Measurements from ENCODE around the gene ADGRL3. TPM values are rescaled to one million over a fixed set of nuclear protein-coding genes. Genes with fewer than 3 reads are reported as not detected.

The ADGRL3 gene
- total RNA-seq, 3 donors from 2014 or later (not counting 1 experiment from before 2014, with no cell fraction given), result not detected

DNA sequence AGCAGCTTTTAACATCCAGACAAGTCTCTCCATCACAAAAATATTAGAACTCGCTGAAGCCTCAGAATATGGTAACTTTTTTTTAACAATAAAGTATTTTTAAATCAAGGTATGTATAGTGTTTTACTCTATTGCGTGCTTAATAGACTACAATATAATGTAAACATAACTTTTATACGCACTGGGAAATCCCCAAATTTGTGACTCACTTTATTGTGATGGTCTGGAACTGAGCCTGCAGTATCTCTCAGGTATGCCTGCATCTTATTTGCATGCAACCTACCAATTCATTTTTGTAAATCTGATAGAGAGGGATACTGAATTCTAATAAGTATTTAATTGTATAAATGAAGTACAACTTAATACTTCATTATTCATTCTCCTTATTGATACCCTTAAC, 823.5 kb downstream of the ADGRL3 start:
- no peak overlapping the region for H3K27ac Mint-ChIP-seq
- H3K4me1 Mint-ChIP-seq, result no peaks in the 10 kb centered on the region
- no peaks in the 10 kb centered on the region for H3K27me3 Mint-ChIP-seq (ENCODE audit: low read depth in 2 of 2)
- Histone ChIP-seq H3K4me3 (ENCODE audit: low read length) (no peak overlapping the region), H3K9me3 (ENCODE audit: control insufficient read depth, insufficient read depth, low read length) (no peaks in the 10 kb centered on the region), H3K4me1 (ENCODE audit: control insufficient read depth, insufficient read depth, low read length) (no peaks in the 10 kb centered on the region), H3K36me3 (ENCODE audit: control insufficient read depth, insufficient read depth, low read length) (no peaks in the 10 kb centered on the region), H3K27ac (ENCODE audit: low read length) (no peak overlapping the region), H3K27me3 (ENCODE audit: control insufficient read depth, insufficient read depth, low read length) (no peaks in the 10 kb centered on the region)
- H3K36me3 Mint-ChIP-seq, result no peaks in the 10 kb centered on the region
- ATAC-seq (no peak), DNase-seq (no peak)
- H3K9me3 Mint-ChIP-seq, result peaks cover 11 to 12% of the 10 kb centered on the region in 2 donors
- TF ChIP-seq, protein P1, sequence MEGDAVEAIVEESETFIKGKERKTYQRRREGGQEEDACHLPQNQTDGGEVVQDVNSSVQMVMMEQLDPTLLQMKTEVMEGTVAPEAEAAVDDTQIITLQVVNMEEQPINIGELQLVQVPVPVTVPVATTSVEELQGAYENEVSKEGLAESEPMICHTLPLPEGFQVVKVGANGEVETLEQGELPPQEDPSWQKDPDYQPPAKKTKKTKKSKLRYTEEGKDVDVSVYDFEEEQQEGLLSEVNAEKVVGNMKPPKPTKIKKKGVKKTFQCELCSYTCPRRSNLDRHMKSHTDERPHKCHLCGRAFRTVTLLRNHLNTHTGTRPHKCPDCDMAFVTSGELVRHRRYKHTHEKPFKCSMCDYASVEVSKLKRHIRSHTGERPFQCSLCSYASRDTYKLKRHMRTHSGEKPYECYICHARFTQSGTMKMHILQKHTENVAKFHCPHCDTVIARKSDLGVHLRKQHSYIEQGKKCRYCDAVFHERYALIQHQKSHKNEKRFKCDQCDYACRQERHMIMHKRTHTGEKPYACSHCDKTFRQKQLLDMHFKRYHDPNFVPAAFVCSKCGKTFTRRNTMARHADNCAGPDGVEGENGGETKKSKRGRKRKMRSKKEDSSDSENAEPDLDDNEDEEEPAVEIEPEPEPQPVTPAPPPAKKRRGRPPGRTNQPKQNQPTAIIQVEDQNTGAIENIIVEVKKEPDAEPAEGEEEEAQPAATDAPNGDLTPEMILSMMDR (IDR thresholded peaks at IDR 0.05), result no peak
- H3K4me3 Mint-ChIP-seq, result no peak overlapping the region
- WGBS (ENCODE audit: insufficient coverage), result no CpG with 5 or more reads among the region's 3 CpGs
- intact Hi-C loops (cut with micrococcal nuclease), result no loop called here

DNA sequence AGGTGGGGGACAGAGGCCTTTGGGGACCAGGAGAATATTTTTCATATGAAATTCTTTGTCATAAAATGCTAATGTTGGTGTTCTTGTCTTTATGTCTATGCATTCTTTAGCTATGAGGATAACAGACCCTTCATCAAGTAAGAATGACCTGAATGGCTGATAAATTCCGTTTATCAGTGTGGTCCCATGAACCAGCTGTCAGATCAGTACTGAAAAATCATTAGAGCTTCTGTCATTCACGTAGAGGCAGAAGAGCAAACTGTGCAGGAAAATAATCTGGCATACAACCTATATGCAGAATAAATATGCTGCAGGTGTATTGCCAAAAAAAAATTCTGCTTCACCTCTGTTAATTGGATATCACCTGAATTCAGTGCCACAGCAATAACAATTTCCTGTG, 828.6 kb downstream of the ADGRL3 start:
- no peaks in the 10 kb centered on the region for H3K4me1 Mint-ChIP-seq
- H3K36me3 Mint-ChIP-seq, result no peaks in the 10 kb centered on the region
- DNase-seq (no peak), ATAC-seq (no peak)
- H3K27ac Mint-ChIP-seq, result no peak overlapping the region
- H3K4me3 ChIP-seq (ENCODE audit: low read length), result no peak overlapping the region
- H3K9me3 ChIP-seq (ENCODE audit: control insufficient read depth, insufficient read depth, low read length), result no peaks in the 10 kb centered on the region
- no peaks in the 10 kb centered on the region for H3K4me1 ChIP-seq (ENCODE audit: control insufficient read depth, insufficient read depth, low read length)
- H3K36me3 ChIP-seq (ENCODE audit: control insufficient read depth, insufficient read depth, low read length), result no peaks in the 10 kb centered on the region
- TF ChIP-seq, protein P1 (IDR thresholded peaks at IDR 0.05), result no peak
- no peaks in the 10 kb centered on the region for H3K27me3 Mint-ChIP-seq (ENCODE audit: low read depth in 2 of 2)
- H3K9me3 Mint-ChIP-seq, result peaks cover 11 to 20% of the 10 kb centered on the region in 2 donors
- no peaks in the 10 kb centered on the region for H3K27me3 ChIP-seq (ENCODE audit: control insufficient read depth, insufficient read depth, low read length)
- no peak overlapping the region for H3K4me3 Mint-ChIP-seq
- intact Hi-C loops (cut with micrococcal nuclease), result loop anchor here (1.0 kb wide), 1 partner anchor 27 kb away; no protein-coding TSS in a partner anchor
- no peak overlapping the region for H3K27ac ChIP-seq (ENCODE audit: low read length)
- 66% methylated on average over 2 of the region's 2 CpGs for WGBS (ENCODE audit: insufficient coverage)

DNA sequence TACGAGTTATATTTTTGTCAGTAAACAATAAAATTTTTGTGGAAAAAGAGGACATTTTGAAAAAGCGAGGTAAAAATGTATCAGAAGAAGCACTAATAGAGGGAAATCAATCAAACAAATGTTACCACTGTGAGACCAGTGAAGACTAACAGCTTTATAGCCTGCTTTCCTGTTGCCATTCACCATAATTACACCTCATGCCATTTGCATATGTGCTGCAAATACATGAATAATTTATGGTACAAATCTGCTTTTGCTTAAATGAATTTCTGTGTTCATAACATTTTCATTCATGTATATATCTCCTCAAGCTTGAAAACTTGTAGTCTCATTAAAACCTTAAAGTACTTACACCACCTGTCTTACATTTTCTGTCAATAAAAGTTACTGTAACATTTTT, 830.8 kb downstream of the ADGRL3 start:
- H3K27me3 Mint-ChIP-seq (ENCODE audit: low read depth in 2 of 2), result no peaks in the 10 kb centered on the region
- TF ChIP-seq, protein P1 (IDR thresholded peaks at IDR 0.05), result no peak

DNA sequence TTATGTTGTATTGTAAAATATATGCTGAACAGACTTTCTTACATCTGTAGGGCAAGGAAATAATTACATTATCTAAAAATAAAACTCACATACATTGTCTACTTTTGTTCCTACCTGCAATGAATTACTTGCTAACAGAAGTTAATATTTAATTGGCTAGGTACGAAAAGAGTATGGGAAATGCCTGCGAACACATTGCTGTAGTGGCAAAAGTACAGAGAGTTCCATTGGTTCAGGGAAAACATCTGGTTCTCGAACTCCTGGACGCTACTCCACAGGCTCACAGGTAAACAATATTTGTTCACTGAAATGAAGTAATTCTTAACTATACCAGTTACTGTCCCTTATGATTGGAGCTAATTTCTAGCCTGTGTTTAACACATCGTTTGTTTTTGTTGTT, 837.4 kb downstream of the ADGRL3 start:
- no peaks in the 10 kb centered on the region for H3K27me3 ChIP-seq (ENCODE audit: control insufficient read depth, insufficient read depth, low read length)
- no peaks in the 10 kb centered on the region for H3K36me3 ChIP-seq (ENCODE audit: control insufficient read depth, insufficient read depth, low read length)
- no peaks in the 10 kb centered on the region for H3K9me3 ChIP-seq (ENCODE audit: control insufficient read depth, insufficient read depth, low read length)
- no peak for DNase-seq
- H3K27me3 Mint-ChIP-seq (ENCODE audit: low read depth in 2 of 2), result no peaks in the 10 kb centered on the region
- H3K4me1 ChIP-seq (ENCODE audit: control insufficient read depth, insufficient read depth, low read length), result no peaks in the 10 kb centered on the region
- ATAC-seq, result no peak
- no peaks in the 10 kb centered on the region for H3K4me1 Mint-ChIP-seq
- no peak overlapping the region for H3K27ac ChIP-seq (ENCODE audit: low read length)
- TF ChIP-seq, protein P1 (IDR thresholded peaks at IDR 0.05), result no peak
- H3K4me3 ChIP-seq (ENCODE audit: low read length), result no peak overlapping the region
- no peaks in the 10 kb centered on the region for H3K36me3 Mint-ChIP-seq
- H3K4me3 Mint-ChIP-seq, result no peak overlapping the region
- intact Hi-C loops (cut with micrococcal nuclease), result no loop called here
- H3K9me3 Mint-ChIP-seq, result peaks cover 17 to 20% of the 10 kb centered on the region in 2 donors
- WGBS (ENCODE audit: insufficient coverage), result 95% methylated on average over 5 of the region's 5 CpGs
- H3K27ac Mint-ChIP-seq, result no peak overlapping the region

More for the DNA sequence above, 830.8 kb downstream of the ADGRL3 start:
- peaks cover 9 to 17% of the 10 kb centered on the region in 2 donors for H3K9me3 Mint-ChIP-seq
- H3K27ac Mint-ChIP-seq, result no peak overlapping the region
- Histone ChIP-seq H3K36me3 (ENCODE audit: control insufficient read depth, insufficient read depth, low read length) (no peaks in the 10 kb centered on the region), H3K9me3 (ENCODE audit: control insufficient read depth, insufficient read depth, low read length) (no peaks in the 10 kb centered on the region), H3K27me3 (ENCODE audit: control insufficient read depth, insufficient read depth, low read length) (no peaks in the 10 kb centered on the region), H3K4me1 (ENCODE audit: control insufficient read depth, insufficient read depth, low read length) (no peaks in the 10 kb centered on the region), H3K4me3 (ENCODE audit: low read length) (no peak overlapping the region), H3K27ac (ENCODE audit: low read length) (no peak overlapping the region)
- intact Hi-C loops (cut with micrococcal nuclease), result no loop called here
- ATAC-seq (no peak), DNase-seq (no peak)
- no peak overlapping the region for H3K4me3 Mint-ChIP-seq
- H3K36me3 Mint-ChIP-seq, result no peaks in the 10 kb centered on the region
- no peaks in the 10 kb centered on the region for H3K4me1 Mint-ChIP-seq
- 83% methylated on average over 1 of the region's 2 CpGs for WGBS (ENCODE audit: insufficient coverage)
